GM23338 (cell line): ENCODE measurements around the gene DHRS3. TPM values are rescaled to one million over a fixed set of nuclear protein-coding genes. Genes with fewer than 3 reads are reported as not detected.

Source experiments
- ATAC-seq: fragments of 200-7000 bp; cut with Tn5 transposase; 3 replicates; pipeline ENCODE4 v1.9.1; 2020
- DNase-seq: peaks from one replicate; pipeline ENCODE4 v3.0.0-alpha.2; 2015; ENCODE audit warnings: low spot score
- H2AFZ ChIP-seq: fragments of 200-600 bp; sonication (generic); 2 replicates; pipeline ENCODE4 v1.8.0; 2016; ENCODE audit warnings: antibody characterized with exemption, mild to moderate bottlenecking, moderate library complexity
- H3F3A ChIP-seq: fragments of 200-600 bp; sonication (generic); replicated peaks from 2 replicates; pipeline ENCODE4 v1.8.0; 2017; ENCODE audit warnings: antibody characterized with exemption, mixed run types, low read depth
- H3K27ac ChIP-seq: fragments of 200-600 bp; sonication (generic); 2 replicates; pipeline ENCODE4 v1.6.1; 2016; ENCODE audit warnings: low read depth
- H3K27me3 ChIP-seq: fragments of 200-600 bp; sonication (generic); 2 replicates; pipeline ENCODE4 v1.8.0; 2016; ENCODE audit warnings: mild to moderate bottlenecking, mixed run types, moderate library complexity; ENCODE audit not compliant: insufficient read depth
- H3K36me3 ChIP-seq: fragments of 200-600 bp; sonication (generic); 2 replicates; pipeline ENCODE4 v1.8.0; 2016; ENCODE audit warnings: mild to moderate bottlenecking; ENCODE audit not compliant: insufficient read depth
- H3K4me1 ChIP-seq: fragments of 200-600 bp; sonication (generic); 2 replicates; pipeline ENCODE4 v1.8.0; 2016; ENCODE audit warnings: mild to moderate bottlenecking, moderate library complexity; ENCODE audit not compliant: insufficient read depth
- H3K4me2 ChIP-seq: fragments of 200-600 bp; sonication (generic); 2 replicates; pipeline ENCODE4 v1.7.1; 2017; ENCODE audit warnings: mixed run types
- H3K4me3 ChIP-seq: fragments of 200-600 bp; sonication (generic); 2 replicates; pipeline ENCODE4 v1.6.1; 2016; ENCODE audit warnings: mixed run types
- H3K79me2 ChIP-seq: fragments of 200-600 bp; sonication (generic); replicated peaks from 2 replicates; pipeline ENCODE4 v1.8.0; 2017; ENCODE audit warnings: mild to moderate bottlenecking; ENCODE audit not compliant: insufficient read depth
- H3K9me2 ChIP-seq: fragments of 200-600 bp; sonication (generic); 2 replicates; pipeline ENCODE4 v1.8.0; 2017; ENCODE audit not compliant: insufficient read depth
- H4K20me1 ChIP-seq: fragments of 200-600 bp; sonication (generic); replicated peaks from 2 replicates; pipeline ENCODE4 v1.8.0; 2017; ENCODE audit warnings: mild to moderate bottlenecking; ENCODE audit not compliant: insufficient read depth
- H3K27ac Mint-ChIP-seq: 2 replicates; pipeline ENCODE4 v1.8.0; 2020; ENCODE audit warnings: inconsistent platforms, mild to moderate bottlenecking, moderate library complexity, mixed read lengths
- H3K27me3 Mint-ChIP-seq: 3 replicates; pipeline ENCODE4 v1.8.0; 2022; ENCODE audit warnings: low read depth, mild to moderate bottlenecking, moderate library complexity, mixed read lengths, inconsistent platforms; ENCODE audit not compliant: insufficient read depth, poor library complexity
- H3K36me3 Mint-ChIP-seq: 3 replicates; pipeline ENCODE4 v1.8.0; 2021; ENCODE audit warnings: low read depth, mild to moderate bottlenecking, inconsistent platforms, moderate library complexity, mixed read lengths
- H3K4me1 Mint-ChIP-seq: 3 replicates; pipeline ENCODE4 v1.8.0; 2020; ENCODE audit warnings: mild to moderate bottlenecking, inconsistent platforms, mixed read lengths
- H3K4me3 Mint-ChIP-seq: 3 replicates; pipeline ENCODE4 v1.8.0; 2021; ENCODE audit warnings: moderate library complexity, mild to moderate bottlenecking, inconsistent platforms, mixed read lengths
- H3K9me3 Mint-ChIP-seq: 3 replicates; pipeline ENCODE4 v1.8.0; 2020; ENCODE audit warnings: moderate library complexity, mild to moderate bottlenecking, inconsistent platforms, mixed read lengths
- ETS1 ChIP-seq: IDR thresholded peaks from 2 replicates; pipeline ENCODE4 v1.6.1; 2016; ENCODE audit warnings: antibody characterized with exemption
- EZH2 ChIP-seq: fragments of 200-600 bp; sonication (generic); IDR thresholded peaks from one replicate; pipeline ENCODE4 v1.8.0; 2017; ENCODE audit warnings: antibody characterized with exemption, mild to moderate bottlenecking, low read depth; ENCODE audit not compliant: unreplicated experiment
- JUNB ChIP-seq: IDR thresholded peaks from one replicate; pipeline ENCODE4 v1.6.1; 2016; ENCODE audit warnings: antibody characterized with exemption; ENCODE audit not compliant: unreplicated experiment
- NANOG ChIP-seq: IDR thresholded peaks from 2 replicates; pipeline ENCODE4 v1.6.1; 2016; ENCODE audit warnings: antibody characterized with exemption, borderline replicate concordance
- POLR2AphosphoS5 ChIP-seq: IDR thresholded peaks from 2 replicates; pipeline ENCODE4 v1.6.1; 2016; ENCODE audit warnings: antibody characterized with exemption, low read depth
- REST ChIP-seq: IDR thresholded peaks from one replicate; pipeline ENCODE4 v1.6.1; 2018; ENCODE audit warnings: antibody characterized with exemption; ENCODE audit not compliant: unreplicated experiment
- STAT1 ChIP-seq: IDR thresholded peaks from one replicate; pipeline ENCODE4 v1.6.1; 2016; ENCODE audit warnings: antibody characterized with exemption; ENCODE audit not compliant: unreplicated experiment
- ZNF331 ChIP-seq: fragments of 250-450 bp; sonication (Bioruptor Pico); IDR thresholded peaks from 2 replicates; pipeline ENCODE4 v1.5.0; 2020; ENCODE audit warnings: low read depth, mild to moderate bottlenecking, moderate library complexity
- ZNF462 ChIP-seq: fragments of 250-450 bp; sonication (Bioruptor Pico); IDR thresholded peaks from 2 replicates; pipeline ENCODE4 v1.5.0; 2020; ENCODE audit warnings: mild to moderate bottlenecking, moderate library complexity
- polyA plus RNA-seq: library from polyadenylated mRNA; unstranded; fragments of >200 nt; fragmentation: Nextera tagmentation; extraction: Ambion mirVana; gene quantifications from 2 replicates; pipeline ENCODE4 v1.2.1, GENCODE V29; 2016
- total RNA-seq: library from RNA; depleted of rRNA; stranded (reverse); fragments of >200 nt; shearing (Covaris generic); gene quantifications from 2 replicates; pipeline ENCODE4 v1.2.3, GENCODE V29; 2014
- TF ChIP-seq, protein P1 (sequence below), 2 experiments: fragments of 200-600 bp in 1 of 2; sonication (generic) in 1 of 2; conservative IDR thresholded peaks; 2 replicates each; pipeline versions ENCODE4 v1.5.1 to v1.6.1; 2016 to 2017; ENCODE audit warnings: antibody characterized with exemption in 2 of 2, low read depth in 2 of 2, mild to moderate bottlenecking in 2 of 2, moderate library complexity in 1 of 2

The DHRS3 gene
- total and polyA plus RNA-seq, 2 experiments from 2014 or later, result 21.0 to 26.0 TPM

DNA sequence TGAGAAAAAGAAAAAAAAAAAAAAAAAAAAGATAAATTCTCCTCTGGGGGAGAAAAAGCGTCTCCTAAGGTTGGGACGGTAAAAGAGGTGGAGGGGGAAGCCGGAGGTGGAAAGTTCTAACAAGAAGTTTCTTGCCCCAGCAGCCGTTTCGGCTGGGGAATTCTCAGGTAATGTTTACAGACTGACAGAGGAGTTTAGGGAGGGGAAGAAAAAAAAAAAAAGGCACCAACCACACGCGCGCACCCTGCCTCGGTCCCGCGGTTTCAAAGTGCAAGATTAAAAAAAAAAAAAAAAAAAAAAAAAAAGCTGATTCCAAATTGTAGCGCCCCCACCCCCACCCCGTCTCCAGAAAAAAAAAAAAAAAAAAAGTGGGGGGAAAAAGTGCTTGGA, 504 bp downstream of the DHRS3 start:
- Mint-ChIP-seq H3K27ac (no peak overlapping the region; the same call in 1 of the 2 replicates), H3K4me3 (peak overlapping the region; percentile 99), H3K4me1 (peaks cover 56% of the 10 kb centered on the region), H3K36me3 (peaks cover 10% of the 10 kb centered on the region; the same call in 2 of the 3 replicates), H3K9me3 (peaks cover 3% of the 10 kb centered on the region; the same call in 1 of the 3 replicates), H3K27me3 (peaks cover 34% of the 10 kb centered on the region)
- peak; percentile 38 for DNase-seq
- Histone ChIP-seq H4K20me1 (peaks cover 3% of the 10 kb centered on the region; the same call in 1 of the 2 replicates), H3K9me2 (no peaks in the 10 kb centered on the region), H3K36me3 (0 out of 2 replicates have a peak, but pooled peaks cover 3% of the 10 kb centered on the region), H2AFZ (no peak overlapping the region), H3K27me3 (no peaks in the 10 kb centered on the region), H3F3A (peaks cover 24% of the 10 kb centered on the region), H3K27ac (peak overlapping the region; percentile 85), H3K4me2 (peak overlapping the region; percentile 100), H3K79me2 (peaks cover 38% of the 10 kb centered on the region), H3K4me3 (peak overlapping the region; percentile 90), H3K4me1 (peaks cover 33% of the 10 kb centered on the region)
- TF ChIP-seq ZNF462 (no peak), NANOG (no peak), EZH2 (no peak), REST (no peak), STAT1 (no peak), JUNB (no peak), ZNF331 (CRISPR knock-in tag) (no peak), POLR2AphosphoS5 (no peak), ETS1 (no peak)
- TF ChIP-seq, protein P1, sequence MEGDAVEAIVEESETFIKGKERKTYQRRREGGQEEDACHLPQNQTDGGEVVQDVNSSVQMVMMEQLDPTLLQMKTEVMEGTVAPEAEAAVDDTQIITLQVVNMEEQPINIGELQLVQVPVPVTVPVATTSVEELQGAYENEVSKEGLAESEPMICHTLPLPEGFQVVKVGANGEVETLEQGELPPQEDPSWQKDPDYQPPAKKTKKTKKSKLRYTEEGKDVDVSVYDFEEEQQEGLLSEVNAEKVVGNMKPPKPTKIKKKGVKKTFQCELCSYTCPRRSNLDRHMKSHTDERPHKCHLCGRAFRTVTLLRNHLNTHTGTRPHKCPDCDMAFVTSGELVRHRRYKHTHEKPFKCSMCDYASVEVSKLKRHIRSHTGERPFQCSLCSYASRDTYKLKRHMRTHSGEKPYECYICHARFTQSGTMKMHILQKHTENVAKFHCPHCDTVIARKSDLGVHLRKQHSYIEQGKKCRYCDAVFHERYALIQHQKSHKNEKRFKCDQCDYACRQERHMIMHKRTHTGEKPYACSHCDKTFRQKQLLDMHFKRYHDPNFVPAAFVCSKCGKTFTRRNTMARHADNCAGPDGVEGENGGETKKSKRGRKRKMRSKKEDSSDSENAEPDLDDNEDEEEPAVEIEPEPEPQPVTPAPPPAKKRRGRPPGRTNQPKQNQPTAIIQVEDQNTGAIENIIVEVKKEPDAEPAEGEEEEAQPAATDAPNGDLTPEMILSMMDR (conservative IDR thresholded peaks at IDR 0.05; ENCODE audit: low read depth in 2 of 2), result no peak
- ATAC-seq, result no peak
